Stimulated activated CD8-positive, alpha-beta memory T cell treated with anti-CD3 and anti-CD28 coated beads, Interleukin-4, amount 100 ng/mL, for 24 hours (primary cell): ENCODE data around the gene HPDL.
A peak's percentile ranks its signal among the peaks of the same experiment; 100 is the strongest.
"Not testable (repeated sequence)": the region's sequence is repeated elsewhere in the genome, so short reads cannot be mapped to it uniquely, and the experiment has no call there.

Source experiments
- DNase-seq: peaks from one replicate; pipeline ENCODE4 v3.0.0-alpha.2; 2020; ENCODE audit warnings: low read depth

Gene HPDL

GRCh38 chr1:45326627-45327623, at the start of gene HPDL:
HPDL (plus strand) TSS chr1:45326895; CDS start chr1:45327149, 254 bp downstream.
- peak; percentile 73 for DNase-seq

GRCh38 chr1:45282351-45282750, 44.3 kb upstream of the HPDL start:
- DNase-seq = no peak

DNA sequence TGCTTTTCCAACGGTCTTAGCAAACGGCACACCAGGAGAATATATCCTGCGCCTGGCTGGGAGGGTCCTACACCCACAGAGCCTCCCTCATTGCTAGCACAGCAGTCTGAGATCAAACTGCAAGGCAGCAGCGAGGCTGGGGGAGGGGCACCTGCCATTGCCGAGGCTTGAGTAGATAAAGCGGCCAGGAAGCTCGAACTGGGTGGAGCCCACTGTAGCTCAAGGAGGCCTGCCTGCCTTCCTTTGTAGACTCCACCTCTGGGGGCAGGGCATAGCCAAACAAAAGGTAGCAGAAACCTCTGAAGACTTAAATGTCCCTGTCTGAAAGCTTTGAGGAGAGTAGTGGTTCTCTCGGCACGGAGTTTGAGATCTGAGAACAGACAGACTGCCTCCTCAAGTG, 41.8 kb upstream of the HPDL start:
- DNase-seq = not testable (repeated sequence)

DNA sequence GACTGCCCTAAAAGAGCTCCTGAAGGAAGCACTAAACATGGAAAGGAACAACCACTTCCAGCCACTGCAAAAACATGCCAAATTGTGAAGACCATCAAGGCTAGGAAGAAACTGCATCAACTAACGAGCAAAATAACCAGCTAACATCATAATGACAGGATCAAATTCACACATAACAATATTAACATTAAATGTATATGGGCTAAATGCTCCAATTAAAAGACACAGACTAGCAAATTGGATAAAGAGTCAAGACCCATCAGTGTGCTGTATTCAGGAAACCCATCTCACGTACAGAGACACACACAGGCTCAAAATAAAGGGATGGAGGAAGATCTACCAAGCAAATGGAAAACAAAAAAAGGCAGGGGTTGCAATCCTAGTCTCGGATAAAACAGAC, 40.2 kb upstream of the HPDL start:
- DNase-seq = not testable (repeated sequence)

DNA sequence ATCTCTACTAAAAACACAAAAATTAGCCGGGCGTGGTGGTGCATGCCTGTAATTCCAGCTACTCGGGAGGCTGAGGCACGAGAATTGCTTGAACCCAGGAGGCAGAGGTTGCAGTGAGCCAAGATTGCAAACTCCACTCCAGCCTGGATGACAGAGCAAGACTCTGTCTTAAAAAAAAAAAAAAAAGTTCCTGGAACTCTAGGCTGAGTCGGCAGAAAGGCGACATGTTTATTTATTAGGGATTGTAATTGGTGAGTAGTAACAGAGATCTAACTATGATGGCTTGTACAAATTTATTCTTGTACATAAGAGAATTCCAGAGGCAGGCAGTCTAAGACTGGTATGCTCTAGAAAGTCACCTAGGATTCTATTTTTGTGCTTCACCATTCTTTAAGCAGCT, 35.7 kb upstream of the HPDL start:
- not testable (repeated sequence) for DNase-seq

- DNase-seq = no peak
Measured at GRCh38 chr1:45291716-45292115, 35.0 kb upstream of the HPDL start.

GRCh38 chr1:45297666-45298356, 28.9 kb upstream of the HPDL start:
- no peak for DNase-seq

GRCh38 chr1:45299296-45299695, 27.4 kb upstream of the HPDL start:
- no peak for DNase-seq

GRCh38 chr1:45299981-45300668, 26.6 kb upstream of the HPDL start:
- peak; percentile 3 for DNase-seq

DNA sequence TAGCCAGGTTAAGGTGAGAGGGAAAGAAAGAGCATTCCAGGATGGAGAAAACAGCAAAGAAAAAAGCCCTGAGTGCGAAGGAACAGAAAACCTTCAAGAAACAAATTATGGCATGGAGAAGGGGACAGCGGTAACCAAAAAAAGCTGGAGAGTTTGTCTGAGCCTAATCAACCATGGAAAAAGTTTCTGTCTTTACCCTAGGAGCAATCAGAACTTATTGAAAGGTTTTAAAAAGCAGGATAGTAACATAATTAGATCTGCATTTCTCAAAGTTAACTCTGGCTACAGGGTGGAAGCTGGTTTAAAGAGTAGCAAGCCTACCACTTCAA, 26.1 kb upstream of the HPDL start:
- DNase-seq = no peak

GRCh38 chr1:45302505-45303150, 24.1 kb upstream of the HPDL start:
- DNase-seq = no peak

DNA sequence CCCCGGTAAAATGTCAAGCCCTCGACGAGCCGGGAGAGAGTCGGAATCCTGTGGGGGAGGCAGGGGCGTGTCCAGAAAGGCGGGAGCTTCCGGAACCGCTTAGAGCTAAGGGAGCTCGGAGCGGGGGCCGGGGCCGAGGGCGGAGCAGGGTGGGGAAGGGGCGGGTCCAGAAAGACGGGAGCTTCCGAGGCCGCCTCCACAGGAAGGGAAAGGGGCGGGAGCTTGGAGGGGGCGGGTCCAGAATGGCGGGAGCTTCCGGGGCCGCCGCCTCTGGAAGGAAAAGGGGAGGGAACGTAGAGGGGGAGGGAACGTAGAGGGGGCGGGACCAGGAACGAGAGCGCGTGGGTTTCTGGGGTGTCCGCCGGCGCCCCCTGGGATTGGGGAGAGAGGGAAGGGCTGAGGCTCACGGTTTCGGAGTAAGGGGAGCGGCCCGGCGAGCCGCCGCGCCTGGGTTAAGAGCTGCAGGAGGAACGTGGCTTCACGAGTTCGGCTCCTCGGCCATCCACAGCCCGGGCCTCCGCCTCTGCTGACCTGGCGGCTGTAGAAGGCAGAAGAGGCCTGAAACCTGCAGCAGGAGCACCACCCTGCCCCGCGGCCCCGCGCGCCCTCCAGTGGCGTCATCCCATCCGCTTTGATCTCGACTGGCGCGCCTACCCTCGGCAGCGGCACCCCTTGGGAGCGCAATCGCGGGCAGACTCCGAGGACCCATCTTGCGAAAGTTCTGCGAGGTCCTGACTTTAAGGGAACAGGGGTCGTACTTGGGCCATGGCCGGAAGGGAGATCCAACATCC, 23.0 kb upstream of the HPDL start:
- DNase-seq = peak; percentile 98

- DNase-seq = no peak
Measured at GRCh38 chr1:45304311-45305081, 22.2 kb upstream of the HPDL start.

GRCh38 chr1:45305231-45305630, 21.5 kb upstream of the HPDL start:
- DNase-seq = no peak

GRCh38 chr1:45306319-45306718, 20.4 kb upstream of the HPDL start:
- DNase-seq = peak; percentile 15

GRCh38 chr1:45306905-45307304, 19.8 kb upstream of the HPDL start:
- no peak for DNase-seq

GRCh38 chr1:45314266-45314665, 12.4 kb upstream of the HPDL start:
- DNase-seq = no peak

GRCh38 chr1:45317166-45317565, 9.5 kb upstream of the HPDL start:
- DNase-seq = no peak

- no peak for DNase-seq
Measured at GRCh38 chr1:45319761-45320160, 6.9 kb upstream of the HPDL start.

GRCh38 chr1:45321444-45321843, 5.3 kb upstream of the HPDL start:
- no peak for DNase-seq
